BE2C (cell line): ENCODE results near the gene HINFP.

Experiments
- DNase-seq: peaks from one replicate; pipeline ENCODE4 v3.0.0-alpha.2; 2020
- H3K27me3 ChIP-seq: fragments of 250-450 bp; sonication (Bioruptor Pico); 2 replicates; pipeline ENCODE4 v1.5.1; 2020; ENCODE audit warnings: mild to moderate bottlenecking
- H3K36me3 ChIP-seq: fragments of 250-450 bp; sonication (Bioruptor Pico); 2 replicates; pipeline ENCODE4 v1.5.1; 2020; ENCODE audit warnings: mild to moderate bottlenecking
- H3K4me1 ChIP-seq: fragments of 250-450 bp; sonication (Bioruptor Pico); 2 replicates; pipeline ENCODE4 v1.5.1; 2020
- H3K4me3 ChIP-seq: 2 replicates; pipeline ENCODE4 v1.5.1; 2011; ENCODE audit warnings: low read depth, low read length
- H3K9me3 ChIP-seq: fragments of 250-450 bp; sonication (Bioruptor Pico); 2 replicates; pipeline ENCODE4 v1.5.1; 2020
- CTCF ChIP-seq: IDR thresholded peaks from 2 replicates; pipeline ENCODE4 v1.5.1; 2012; ENCODE audit warnings: mild to moderate bottlenecking, low read depth, low read length

Gene HINFP

DNA sequence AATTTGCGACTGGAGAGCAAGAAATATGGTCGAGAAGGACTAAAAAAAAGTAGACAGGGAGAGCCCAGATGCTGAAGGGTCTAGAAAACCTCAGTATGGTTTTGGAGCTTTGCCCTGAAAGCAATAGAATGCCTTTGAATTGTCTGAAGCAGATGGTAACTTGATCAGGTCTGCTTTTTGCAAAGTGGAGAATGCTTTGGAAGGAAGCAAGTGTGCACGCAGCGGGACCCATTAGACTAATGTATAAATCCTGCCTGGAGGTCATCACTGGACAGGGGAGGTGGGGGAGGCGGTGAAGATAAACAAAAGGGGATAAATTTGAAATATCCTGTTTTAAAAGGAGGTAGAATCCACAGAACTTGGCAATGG lies 757 bp upstream of the HINFP start:
- no peaks in the 10 kb centered on the region for H3K9me3 ChIP-seq
- peak overlapping the region; percentile 60 for H3K4me3 ChIP-seq
- peaks cover 8% of the 10 kb centered on the region for H3K36me3 ChIP-seq
- no peak for TF ChIP-seq CTCF
- H3K4me1 ChIP-seq: no peaks in the 10 kb centered on the region
- DNase-seq: no peak
- H3K27me3 ChIP-seq: no peaks in the 10 kb centered on the region

- Histone ChIP-seq H3K27me3 (no peaks in the 10 kb centered on the region), H3K4me1 (no peaks in the 10 kb centered on the region), H3K36me3 (peaks cover 8% of the 10 kb centered on the region), H3K9me3 (no peaks in the 10 kb centered on the region), H3K4me3 (peak overlapping the region; percentile 99)
- no peak for TF ChIP-seq CTCF
- DNase-seq: no peak
These were observed 388 bp downstream of the HINFP start for GRCh38 chr11:119121811-119122124.

DNA sequence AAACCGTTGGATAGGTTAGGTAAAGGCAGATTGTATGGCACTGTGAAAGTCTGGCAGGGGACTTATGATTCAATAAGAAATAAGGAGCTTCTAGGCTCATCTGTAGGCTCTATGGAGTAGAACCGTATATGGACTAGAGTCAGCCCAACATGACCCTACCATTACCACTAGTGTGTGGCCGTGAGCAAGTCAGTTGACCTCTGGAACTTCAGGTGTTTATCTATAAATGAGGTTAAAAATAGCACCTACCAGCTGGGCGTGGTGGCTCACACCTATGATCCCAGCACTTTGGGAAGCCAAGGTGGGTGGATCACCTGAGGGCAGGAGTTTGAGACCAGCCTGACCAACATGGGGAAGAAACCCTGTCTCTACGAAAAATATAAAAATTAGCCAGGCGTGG lies 4.4 kb downstream of the HINFP start:
- DNase-seq: no peak
- H3K9me3 ChIP-seq: no peaks in the 10 kb centered on the region
- H3K4me1 ChIP-seq: no peaks in the 10 kb centered on the region
- peaks cover 24% of the 10 kb centered on the region for H3K36me3 ChIP-seq
- H3K27me3 ChIP-seq: no peaks in the 10 kb centered on the region
- TF ChIP-seq CTCF: no peak
- H3K4me3 ChIP-seq: no peak overlapping the region

GRCh38 chr11:119126675-119127268 lies 5.4 kb downstream of the HINFP start:
- TF ChIP-seq CTCF: no peak
- Histone ChIP-seq H3K27me3 (no peaks in the 10 kb centered on the region), H3K9me3 (no peaks in the 10 kb centered on the region), H3K36me3 (peaks cover 33% of the 10 kb centered on the region), H3K4me1 (no peaks in the 10 kb centered on the region), H3K4me3 (no peak overlapping the region)
- DNase-seq: no peak

GRCh38 chr11:119130662-119131061 lies 9.3 kb downstream of the HINFP start:
- DNase-seq: no peak

More at GRCh38 chr11:119130662-119131061, 9.3 kb downstream of the HINFP start:
- H3K4me3 ChIP-seq: no peak overlapping the region
- H3K27me3 ChIP-seq: no peaks in the 10 kb centered on the region
- TF ChIP-seq CTCF: no peak
- H3K36me3 ChIP-seq: peaks cover 47% of the 10 kb centered on the region
- no peaks in the 10 kb centered on the region for H3K4me1 ChIP-seq
- H3K9me3 ChIP-seq: no peaks in the 10 kb centered on the region
